ENCODE results near the gene SUMF2.
"Not testable (repeated sequence)": the region's sequence is repeated elsewhere in the genome, so short reads cannot be mapped to it uniquely, and the experiment has no call there.

Gene SUMF2

GRCh38 chr7:56033671-56034432 lies 30.2 kb upstream of the SUMF2 start:
- POLR2A ChIA-PET (ENCODE audit: low non-redundant PET), result interaction anchor here (0.5 to 1.3 kb wide), 3 partner anchors 18 to 566 kb away, joined by 3 to 5 read pairs (median 4); partner anchors contain the start of genes CCT6A and PSPH
- CTCF ChIA-PET, result no interaction called here
- DNase-seq (ENCODE audit: low spot score), result peak; percentile 67

GRCh38 chr7:56040730-56041129 lies 23.4 kb upstream of the SUMF2 start:
- ChIA-PET POLR2A (ENCODE audit: low non-redundant PET) (no interaction called here), CTCF (no interaction called here)
- DNase-seq (ENCODE audit: low spot score), result no peak
- H3K27ac ChIP-seq, result peak overlapping the region; percentile 25
- TF ChIP-seq CTCF (conservative IDR thresholded peaks at IDR 0.05; ENCODE audit: low read depth), result no peak

More at GRCh38 chr7:56033671-56034432, 30.2 kb upstream of the SUMF2 start:
- no peak for TF ChIP-seq CTCF (conservative IDR thresholded peaks at IDR 0.05; ENCODE audit: low read depth)
- peak overlapping the region; percentile 88 for H3K27ac ChIP-seq

- POLR2A ChIA-PET (ENCODE audit: low non-redundant PET); DNase-seq (ENCODE audit: low spot score); CTCF ChIA-PET: not testable (repeated sequence)
- H3K27ac ChIP-seq, result peak overlapping the region; percentile 77
Measured at GRCh38 chr7:56045758-56046157, 18.3 kb upstream of the SUMF2 start.

- no peak for DNase-seq (ENCODE audit: low spot score)
- TF ChIP-seq CTCF (conservative IDR thresholded peaks at IDR 0.05; ENCODE audit: low read depth), result no peak
- CTCF ChIA-PET, result no interaction called here
- POLR2A ChIA-PET (ENCODE audit: low non-redundant PET), result interaction anchor here (0.9 kb wide), 1 partner anchor 8 kb away, joined by 5 read pairs; no protein-coding TSS in a partner anchor
- H3K27ac ChIP-seq, result peak overlapping the region; percentile 77
Measured at GRCh38 chr7:56046721-56047445, 17.2 kb upstream of the SUMF2 start.

- H3K27ac ChIP-seq, result peak overlapping the region; percentile 77
- POLR2A ChIA-PET (ENCODE audit: low non-redundant PET), result interaction anchor here (0.7 kb wide), 1 partner anchor 17 kb away, joined by 6 read pairs; no protein-coding TSS in a partner anchor
- DNase-seq (ENCODE audit: low spot score); CTCF ChIA-PET: not testable (repeated sequence)
Measured at GRCh38 chr7:56047446-56048116, 16.5 kb upstream of the SUMF2 start.

- POLR2A ChIA-PET (ENCODE audit: low non-redundant PET), result interaction anchor here (0.6 to 0.7 kb wide), 2 partner anchors 17 to 31 kb away, joined by 5 to 6 read pairs; no protein-coding TSS in a partner anchor
- peak overlapping the region; percentile 89 for H3K27ac ChIP-seq
- CTCF ChIA-PET, result no interaction called here
- no peak for TF ChIP-seq CTCF (conservative IDR thresholded peaks at IDR 0.05; ENCODE audit: low read depth)
- DNase-seq (ENCODE audit: low spot score), result no peak
Measured at GRCh38 chr7:56048245-56048644, 15.8 kb upstream of the SUMF2 start.

- CTCF ChIA-PET; DNase-seq (ENCODE audit: low spot score): not testable (repeated sequence)
- peak overlapping the region; percentile 89 for H3K27ac ChIP-seq
- POLR2A ChIA-PET (ENCODE audit: low non-redundant PET), result interaction anchor here (0.6 kb wide), 1 partner anchor 31 kb away, joined by 5 read pairs; no protein-coding TSS in a partner anchor
Measured at GRCh38 chr7:56048763-56049162, 15.3 kb upstream of the SUMF2 start.
